Liver (tissue), 9 donors: ENCODE data around the gene NR2F6. TPM values are rescaled to one million over a fixed set of nuclear protein-coding genes. Genes with fewer than 3 reads are reported as not detected.

Experiments used
- DNase-seq: peaks from one replicate; pipeline ENCODE4 v3.0.0-alpha.2; 2017; ENCODE audit warnings: low spot score
- H3K27ac ChIP-seq, 2 donors: one replicate each; pipeline ENCODE4 v1.7.0; 2013; ENCODE audit warnings: inconsistent platforms in 2 of 2, low read length in 2 of 2, control low read depth in 1 of 2, low read depth in 1 of 2, mild to moderate bottlenecking in 1 of 2
- H3K27me3 ChIP-seq, 4 donors: one replicate each; pipeline versions ENCODE4 v1.6.1 to v1.7.0; 2013; ENCODE audit warnings: low read length in 3 of 4, inconsistent platforms in 1 of 4, mild to moderate bottlenecking in 1 of 4, moderate library complexity in 1 of 4; ENCODE audit not compliant: control insufficient read depth in 4 of 4, insufficient read depth in 4 of 4
- H3K36me3 ChIP-seq, 4 donors: one replicate each; pipeline versions ENCODE4 v1.6.1 to v1.7.0; 2013; ENCODE audit warnings: low read length in 3 of 4, mild to moderate bottlenecking in 3 of 4, low read depth in 1 of 4, moderate library complexity in 1 of 4; ENCODE audit not compliant: control insufficient read depth in 4 of 4, insufficient read depth in 3 of 4
- H3K4me1 ChIP-seq, 4 donors: one replicate each; pipeline versions ENCODE4 v1.6.1 to v1.7.0; 2013; ENCODE audit warnings: low read length in 3 of 4, mild to moderate bottlenecking in 3 of 4, moderate library complexity in 1 of 4; ENCODE audit not compliant: control insufficient read depth in 4 of 4, insufficient read depth in 4 of 4
- H3K4me3 ChIP-seq, 3 donors: one replicate each; pipeline versions ENCODE4 v1.6.1 to v1.7.0; 2013; ENCODE audit warnings: low read length in 3 of 3, control low read depth in 1 of 3, low read depth in 1 of 3, mild to moderate bottlenecking in 1 of 3
- H3K9ac ChIP-seq, 2 donors: one replicate each; pipeline ENCODE4 v1.7.0; 2013; ENCODE audit warnings: low read length in 2 of 2, mild to moderate bottlenecking in 2 of 2, moderate library complexity in 2 of 2, control low read depth in 1 of 2, low read depth in 1 of 2
- H3K9me3 ChIP-seq, 4 donors: one replicate each; pipeline versions ENCODE4 v1.6.1 to v1.7.0; 2013; ENCODE audit warnings: low read length in 3 of 4; ENCODE audit not compliant: control insufficient read depth in 4 of 4
- ATF3 ChIP-seq: IDR thresholded peaks from 2 replicates; pipeline ENCODE4 v1.6.1; 2016; ENCODE audit warnings: antibody characterized with exemption
- CTCF ChIP-seq: fragments of 150-350 bp; IDR thresholded peaks from 2 replicates; pipeline ENCODE4 v1.5.1; 2017; ENCODE audit warnings: improper control_type of control experiment, low read depth, low read length; ENCODE audit not compliant: missing input control
- EGR1 ChIP-seq, 2 donors: IDR thresholded peaks; 2 replicates each; pipeline ENCODE4 v1.6.1; 2016 to 2018; ENCODE audit warnings: antibody characterized with exemption in 2 of 2, low read depth in 2 of 2
- FOXA1 ChIP-seq: IDR thresholded peaks from 2 replicates; pipeline ENCODE4 v1.6.1; 2016; ENCODE audit warnings: antibody characterized with exemption
- FOXA2 ChIP-seq: IDR thresholded peaks from 2 replicates; pipeline ENCODE4 v1.6.1; 2016; ENCODE audit warnings: antibody characterized with exemption
- GABPA ChIP-seq, 2 donors: IDR thresholded peaks in 1 of 2; conservative IDR thresholded peaks in 1 of 2; 2 replicates each; pipeline ENCODE4 v1.6.1; 2016; ENCODE audit warnings: antibody characterized with exemption in 2 of 2, mild to moderate bottlenecking in 1 of 2, moderate library complexity in 1 of 2
- HNF4A ChIP-seq, 2 donors: conservative IDR thresholded peaks; 2 replicates each; pipeline ENCODE4 v1.6.1; 2016; ENCODE audit warnings: antibody characterized with exemption in 2 of 2, mild to moderate bottlenecking in 2 of 2
- HNF4G ChIP-seq: IDR thresholded peaks from 2 replicates; pipeline ENCODE4 v1.6.1; 2016; ENCODE audit warnings: antibody characterized with exemption
- JUND ChIP-seq, 2 donors: IDR thresholded peaks; 2 replicates each; pipeline ENCODE4 v1.6.1; 2016; ENCODE audit warnings: antibody characterized with exemption in 2 of 2
- MAX ChIP-seq: IDR thresholded peaks from 2 replicates; pipeline ENCODE4 v1.6.1; 2016; ENCODE audit warnings: antibody characterized with exemption
- NR2F2 ChIP-seq: IDR thresholded peaks from 2 replicates; pipeline ENCODE4 v1.6.1; 2016; ENCODE audit warnings: antibody characterized with exemption
- RAD21 ChIP-seq, 2 donors: IDR thresholded peaks; 2 replicates each; pipeline ENCODE4 v1.6.1; 2016; ENCODE audit warnings: antibody characterized with exemption in 2 of 2, mild to moderate bottlenecking in 2 of 2
- REST ChIP-seq: IDR thresholded peaks from 2 replicates; pipeline ENCODE4 v1.6.1; 2016; ENCODE audit warnings: antibody characterized with exemption, mild to moderate bottlenecking
- RXRA ChIP-seq, 2 donors: IDR thresholded peaks; 2 replicates each; pipeline ENCODE4 v1.6.1; 2017 to 2018; ENCODE audit warnings: antibody characterized with exemption in 2 of 2, mild to moderate bottlenecking in 1 of 2
- SP1 ChIP-seq: IDR thresholded peaks from 2 replicates; pipeline ENCODE4 v1.6.1; 2018; ENCODE audit warnings: antibody characterized with exemption, mild to moderate bottlenecking
- TAF1 ChIP-seq: conservative IDR thresholded peaks from 2 replicates; pipeline ENCODE4 v1.6.1; 2016; ENCODE audit warnings: antibody characterized with exemption, mild to moderate bottlenecking
- YY1 ChIP-seq: IDR thresholded peaks from 2 replicates; pipeline ENCODE4 v1.6.1; 2016; ENCODE audit warnings: antibody characterized with exemption, mild to moderate bottlenecking
- ZBTB33 ChIP-seq: IDR thresholded peaks from 2 replicates; pipeline ENCODE4 v1.6.1; 2016; ENCODE audit warnings: antibody characterized with exemption
- WGBS: extraction: QIAGEN DNeasy Blood & Tissue Kit; methylation state at CpG from one replicate; pipeline ENCODE4 v1.1.7; 2013; 5-methylcytosine and 5-hydroxymethylcytosine counted together
- polyA plus RNA-seq, 2 donors: library from polyadenylated mRNA; stranded (reverse) in 1 of 2; unstranded in 1 of 2; fragments of 200-250 nt in 1 of 2; fragments of >200 nt in 1 of 2; fragmentation: Nextera tagmentation in 1 of 2; extraction: Ambion mirVana in 1 of 2; gene quantifications; one replicate each; pipeline versions ENCODE4 v1.2.1 to v1.2.3, GENCODE V29; 2013 to 2015
- total RNA-seq, 2 donors: library from RNA; depleted of rRNA; stranded (reverse); fragments of >200 nt; gene quantifications; one replicate each; pipeline ENCODE4 v1.2.3, GENCODE V29; 2014
- donor health status: healthy.
- donor health status: healthy.
- donor health status: healthy.
- donor health status: healthy.
- donor health status: healthy.

NR2F6 gene
- total and polyA plus RNA-seq, 4 donors = 30.5 to 86.1 (median 52.6) TPM

- no peak for DNase-seq
- no peaks in the 10 kb centered on the region for H3K9me3 ChIP-seq
- no peaks in the 10 kb centered on the region for H3K36me3 ChIP-seq
- H3K4me3 ChIP-seq = no peak overlapping the region
- 90% methylated on average over 9 of the region's 9 CpGs for WGBS
- H3K27me3 ChIP-seq = no peaks in the 10 kb centered on the region
- no peak overlapping the region for H3K27ac ChIP-seq
- peaks cover 3 to 12% (median 6%) of the 10 kb centered on the region in 4 donors for H3K4me1 ChIP-seq
- no peak overlapping the region for H3K9ac ChIP-seq
- TF ChIP-seq CTCF (no peak), SP1 (no peak), YY1 (no peak), HNF4G (no peak), GABPA (IDR thresholded peaks at IDR 0.05 in 1 of 2, conservative IDR thresholded peaks at IDR 0.05 in 1 of 2) (no peak), ZBTB33 (no peak), RXRA (IDR thresholded peaks at IDR 0.05) (no peak), TAF1 (no peak)
Measured at GRCh38 chr19:17286752-17287151, 41.0 kb upstream of the NR2F6 start.

- peaks cover 3 to 17% (median 9%) of the 10 kb centered on the region in 4 donors for H3K4me1 ChIP-seq
- H3K9ac ChIP-seq = no peak overlapping the region
- DNase-seq = no peak
- no peak overlapping the region for H3K4me3 ChIP-seq
- TF ChIP-seq TAF1 = no peak
- no peak for TF ChIP-seq EGR1 (IDR thresholded peaks at IDR 0.05; ENCODE audit: low read depth in 2 of 2)
- no peak for TF ChIP-seq HNF4G
- TF ChIP-seq HNF4A (conservative IDR thresholded peaks at IDR 0.05) = no peak
- no peak for TF ChIP-seq RAD21 (IDR thresholded peaks at IDR 0.05)
- no peak for TF ChIP-seq SP1
- no peak for TF ChIP-seq FOXA1
- no peak for TF ChIP-seq RXRA (IDR thresholded peaks at IDR 0.05)
- TF ChIP-seq ATF3 = no peak
- no peak for TF ChIP-seq ZBTB33
- TF ChIP-seq CTCF = no peak
- no peak for TF ChIP-seq JUND (IDR thresholded peaks at IDR 0.05)
- TF ChIP-seq REST = no peak
- TF ChIP-seq YY1 = no peak
- no peak for TF ChIP-seq GABPA (IDR thresholded peaks at IDR 0.05 in 1 of 2, conservative IDR thresholded peaks at IDR 0.05 in 1 of 2)
- TF ChIP-seq MAX = no peak
- TF ChIP-seq FOXA2 = no peak
- TF ChIP-seq NR2F2 = no peak
- no peak overlapping the region for H3K27ac ChIP-seq
- no peaks in the 10 kb centered on the region for H3K9me3 ChIP-seq
- no peaks in the 10 kb centered on the region for H3K36me3 ChIP-seq
- 94% methylated on average over 11 of the region's 11 CpGs for WGBS
- H3K27me3 ChIP-seq = no peaks in the 10 kb centered on the region
Measured at GRCh38 chr19:17286263-17286662, 40.5 kb upstream of the NR2F6 start.
